Esophagus muscularis mucosa (tissue), 4 donors: ENCODE results near the gene BAIAP2L1. TPM values are rescaled to one million over a fixed set of nuclear protein-coding genes. Genes with fewer than 3 reads are reported as not detected.
"Not testable (repeated sequence)": the region's sequence is repeated elsewhere in the genome, so short reads cannot be mapped to it uniquely, and the experiment has no call there.

Source experiments
- DNase-seq: peaks from one replicate; pipeline ENCODE4 v3.0.0-alpha.2; 2017; ENCODE audit errors: extremely low spot score
- H3K27ac ChIP-seq, 4 donors: fragments of 200-600 bp; sonication (generic); replicated peaks in 1 of 4; 1 replicate in 3 of 4; 2 replicates in 1 of 4; pipeline ENCODE4 v1.5.1; 2016 to 2019; ENCODE audit warnings: mild to moderate bottlenecking in 1 of 4
- H3K27me3 ChIP-seq, 4 donors: fragments of 200-600 bp; sonication (generic); one replicate each; pipeline versions ENCODE4 v1.5.1 to v1.6.0; 2016 to 2019
- H3K36me3 ChIP-seq, 4 donors: fragments of 200-600 bp; sonication (generic); one replicate each; pipeline ENCODE4 v1.5.1; 2016 to 2019
- H3K4me1 ChIP-seq, 4 donors: fragments of 200-600 bp; sonication (generic); one replicate each; pipeline ENCODE4 v1.5.1; 2016 to 2019
- H3K4me3 ChIP-seq, 4 donors: fragments of 200-600 bp; sonication (generic); 1 replicate in 2 of 4; 2 replicates in 2 of 4; pipeline ENCODE4 v1.5.1; 2016 to 2019; ENCODE audit warnings: mild to moderate bottlenecking in 4 of 4, moderate library complexity in 1 of 4
- H3K9me3 ChIP-seq, 4 donors: fragments of 200-600 bp; sonication (generic); 1 replicate in 3 of 4; 2 replicates in 1 of 4; pipeline ENCODE4 v1.5.1; 2016 to 2019
- CTCF ChIP-seq, 3 experiments: fragments of 200-600 bp in 2 of 3; fragments of 450-650 bp in 1 of 3; sonication (generic) in 2 of 3; IDR thresholded peaks; one replicate each; pipeline ENCODE4 v1.5.1; 2017 to 2019; ENCODE audit warnings: antibody characterized with exemption in 3 of 3, mild to moderate bottlenecking in 2 of 3, moderate library complexity in 1 of 3
- EP300 ChIP-seq: sonication (generic); formaldehyde crosslinking; IDR thresholded peaks from one replicate; pipeline ENCODE4 v1.6.1; 2017; ENCODE audit warnings: antibody characterized with exemption
- POLR2A ChIP-seq: fragments of 450-650 bp; IDR thresholded peaks from one replicate; pipeline ENCODE4 v1.6.1; 2017; ENCODE audit warnings: antibody characterized with exemption, moderate library complexity, mild to moderate bottlenecking, low read depth
- POLR2AphosphoS5 ChIP-seq, 2 donors: sonication (generic); formaldehyde crosslinking; IDR thresholded peaks; one replicate each; pipeline ENCODE4 v1.6.1; 2017; ENCODE audit warnings: antibody characterized with exemption in 2 of 2
- WGBS: methylation state at CpG from one replicate; pipeline ENCODE4 v1.1.5; 2018; 5-methylcytosine and 5-hydroxymethylcytosine counted together
- intact Hi-C: fragments of 100-400 bp; cut with DNase I; formaldehyde crosslinking; loops from one replicate; pipeline ENCODE4 v1.15.1; 2023
- total RNA-seq, 4 donors: library from RNA; depleted of rRNA; stranded (reverse); fragments of >200 nt; gene quantifications; one replicate each; pipeline versions ENCODE4 v1.1.0 to v1.2.1, GENCODE V29; 2016

The BAIAP2L1 gene
- total RNA-seq, 4 donors from 2014 or later, result 0.84 to 2.5 (median 1.6) TPM

GRCh38 chr7:98322331-98323270, 78.3 kb downstream of the BAIAP2L1 start:
- TF ChIP-seq POLR2AphosphoS5 (IDR thresholded peaks at IDR 0.05) (no peak), POLR2A (no peak), CTCF (IDR thresholded peaks at IDR 0.05) (no peak), EP300 (no peak)
- peaks cover 0 to 46% (median 0%) of the 10 kb centered on the region in 4 donors for H3K27me3 ChIP-seq
- H3K4me1 ChIP-seq, result peaks cover 0 to 12% (median 5%) of the 10 kb centered on the region in 4 donors
- no peak for DNase-seq
- 72% methylated on average over 20 of the region's 24 CpGs for WGBS
- no peaks in the 10 kb centered on the region for H3K36me3 ChIP-seq
- intact Hi-C loops, result no loop called here
- no peak overlapping the region for H3K4me3 ChIP-seq
- H3K9me3 ChIP-seq, result no peaks in the 10 kb centered on the region
- H3K27ac ChIP-seq, result no peak overlapping the region

DNA sequence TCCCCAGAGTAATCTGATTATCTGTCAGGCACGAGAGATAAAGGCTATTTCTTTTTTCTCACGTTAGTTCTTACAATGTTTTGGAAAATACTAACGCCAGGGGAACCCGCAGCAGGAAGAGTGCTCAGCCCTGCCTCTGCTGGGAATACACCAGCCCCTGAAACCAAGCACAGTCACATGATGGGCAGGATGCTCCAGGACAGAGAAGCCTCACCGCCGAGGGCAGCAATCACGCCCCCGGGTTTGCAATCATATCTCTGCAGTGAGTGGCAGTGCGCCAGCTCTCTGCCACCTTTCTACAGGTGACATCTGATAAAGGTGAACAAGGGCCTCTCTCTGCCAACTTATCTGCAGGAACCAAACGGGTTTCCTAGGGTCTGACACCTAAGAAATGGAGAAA, 79.6 kb downstream of the BAIAP2L1 start:
- peaks cover 0 to 46% (median 0%) of the 10 kb centered on the region in 4 donors for H3K27me3 ChIP-seq
- TF ChIP-seq EP300 (no peak), POLR2A (no peak), POLR2AphosphoS5 (IDR thresholded peaks at IDR 0.05) (no peak), CTCF (IDR thresholded peaks at IDR 0.05) (no peak)
- no peak overlapping the region for H3K4me3 ChIP-seq
- no peaks in the 10 kb centered on the region for H3K9me3 ChIP-seq
- no peak for DNase-seq
- H3K27ac ChIP-seq, result no peak overlapping the region
- no peaks in the 10 kb centered on the region for H3K36me3 ChIP-seq
- 80% methylated on average over 10 of the region's 10 CpGs for WGBS
- H3K4me1 ChIP-seq, result peaks cover 0 to 12% (median 5%) of the 10 kb centered on the region in 4 donors
- intact Hi-C loops, result no loop called here

GRCh38 chr7:98319176-98319575, 81.7 kb downstream of the BAIAP2L1 start:
- Histone ChIP-seq H3K4me1 (peaks cover 0 to 12% (median 5%) of the 10 kb centered on the region in 4 donors), H3K27ac (no peak overlapping the region), H3K27me3 (peaks cover 0 to 25% (median 0%) of the 10 kb centered on the region in 4 donors), H3K9me3 (no peaks in the 10 kb centered on the region), H3K36me3 (peaks cover 0 to 3% (median 0%) of the 10 kb centered on the region in 4 donors), H3K4me3 (no peak overlapping the region)
- 92% methylated on average over 9 of the region's 9 CpGs for WGBS
- intact Hi-C loops, result no loop called here
- no peak for TF ChIP-seq POLR2A
- no peak for TF ChIP-seq CTCF (IDR thresholded peaks at IDR 0.05)
- TF ChIP-seq EP300, result no peak
- TF ChIP-seq POLR2AphosphoS5 (IDR thresholded peaks at IDR 0.05), result no peak
- DNase-seq, result no peak

DNA sequence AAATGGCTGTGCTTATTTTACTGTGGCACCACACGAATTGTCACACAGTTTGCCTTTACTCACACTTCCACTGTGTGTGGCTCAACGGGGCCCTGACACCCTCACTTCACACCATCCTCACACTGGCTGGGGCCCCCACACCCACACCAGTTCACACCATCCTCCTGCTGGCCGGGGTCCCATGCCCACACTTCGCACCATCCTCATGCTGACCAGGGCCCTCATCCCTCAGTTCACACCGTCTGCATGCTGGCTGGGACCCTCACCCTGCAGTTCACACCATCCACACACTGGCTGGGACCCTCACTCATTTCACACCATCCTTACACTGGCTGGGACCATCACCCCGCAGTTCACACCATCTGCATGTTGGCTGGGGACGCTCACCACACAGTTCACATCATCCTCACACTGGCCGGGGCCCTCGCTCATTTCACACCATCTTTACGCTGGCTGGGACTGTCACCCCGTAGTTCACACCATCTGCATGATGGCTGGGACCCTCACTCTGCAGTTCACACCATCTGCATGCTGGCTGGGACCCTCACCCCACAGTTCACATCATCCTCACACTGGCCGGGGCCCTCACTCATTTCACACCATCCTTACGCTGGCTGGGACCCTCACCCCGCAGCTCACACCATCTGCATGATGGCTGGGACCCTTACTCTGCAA, 83.4 kb downstream of the BAIAP2L1 start:
- DNase-seq, result no peak
- intact Hi-C loops, result no loop called here
- TF ChIP-seq EP300 (no peak), CTCF (IDR thresholded peaks at IDR 0.05) (no peak), POLR2AphosphoS5 (IDR thresholded peaks at IDR 0.05) (no peak), POLR2A (no peak)
- H3K36me3 ChIP-seq, result peaks cover 0 to 3% (median 1%) of the 10 kb centered on the region in 4 donors
- no peaks in the 10 kb centered on the region for H3K4me1 ChIP-seq
- peaks cover 0 to 10% (median 0%) of the 10 kb centered on the region in 4 donors for H3K27me3 ChIP-seq
- no peaks in the 10 kb centered on the region for H3K9me3 ChIP-seq
- 95% methylated on average over 14 of the region's 14 CpGs for WGBS
- no peak overlapping the region for H3K4me3 ChIP-seq
- no peak overlapping the region for H3K27ac ChIP-seq

GRCh38 chr7:98315994-98316527, 84.8 kb downstream of the BAIAP2L1 start:
- H3K27me3 ChIP-seq, H3K9me3 ChIP-seq, H3K27ac ChIP-seq, DNase-seq, intact Hi-C loops, H3K4me1 ChIP-seq, H3K4me3 ChIP-seq, H3K36me3 ChIP-seq: not testable (repeated sequence)
- 88% methylated on average over 4 of the region's 4 CpGs for WGBS
